SJCRH30 (cell line): Measurements from ENCODE around the gene NR1D1. TPM values are rescaled to one million over a fixed set of nuclear protein-coding genes. Genes with fewer than 3 reads are reported as not detected.

ENCODE experiments used
- DNase-seq, 2 experiments: peaks; one replicate each; pipeline ENCODE4 v3.0.0-alpha.2; 2015 to 2020
- H3K27ac ChIP-seq: fragments of 250-450 bp; sonication (Bioruptor Pico); 2 replicates; pipeline ENCODE4 v1.5.1; 2020; ENCODE audit warnings: mild to moderate bottlenecking, moderate library complexity
- H3K27me3 ChIP-seq: fragments of 250-450 bp; sonication (Bioruptor Pico); 2 replicates; pipeline ENCODE4 v1.5.1; 2020; ENCODE audit warnings: mild to moderate bottlenecking, moderate library complexity
- H3K36me3 ChIP-seq: fragments of 250-450 bp; sonication (Bioruptor Pico); 2 replicates; pipeline ENCODE4 v1.5.1; 2020; ENCODE audit warnings: mild to moderate bottlenecking, moderate library complexity
- H3K4me1 ChIP-seq: fragments of 250-450 bp; sonication (Bioruptor Pico); 2 replicates; pipeline ENCODE4 v1.5.1; 2020; ENCODE audit warnings: mild to moderate bottlenecking, moderate library complexity
- H3K4me3 ChIP-seq: fragments of 250-450 bp; sonication (Bioruptor Pico); 2 replicates; pipeline ENCODE4 v1.5.1; 2020; ENCODE audit warnings: mild to moderate bottlenecking, moderate library complexity
- H3K9me3 ChIP-seq: fragments of 250-450 bp; sonication (Bioruptor Pico); replicated peaks from 2 replicates; pipeline ENCODE4 v1.5.1; 2020; ENCODE audit warnings: mild to moderate bottlenecking, moderate library complexity
- total RNA-seq: library from RNA; depleted of rRNA; stranded (reverse); fragments of >200 nt; shearing (Covaris generic); gene quantifications from 2 replicates; pipeline ENCODE4 v1.2.3, GENCODE V29; 2014

Gene NR1D1
- total RNA-seq, 1 experiment from 2014 or later = 1.0 TPM

GRCh38 chr17:40121181-40122135, 21.1 kb upstream of the NR1D1 start, which contains the start of gene MSL1:
TSS of gene MSL1 (plus strand) at chr17:40121971. CDS start at chr17:40122613, 642 bp downstream.
- H3K27me3 ChIP-seq = no peaks in the 10 kb centered on the region
- no peaks in the 10 kb centered on the region for H3K9me3 ChIP-seq
- peak within 1 kb of the TSS; percentile 89 for H3K27ac ChIP-seq
- peak within 1 kb of the TSS; percentile 100 for H3K4me3 ChIP-seq
- H3K4me1 ChIP-seq = no peaks in the 10 kb centered on the region; the same call in 1 of the 2 replicates
- H3K36me3 ChIP-seq = peaks cover 11% of the 10 kb centered on the region
- DNase-seq = peak; percentile 79 to 84

GRCh38 chr17:40115101-40115436, 14.7 kb upstream of the NR1D1 start:
- H3K27ac ChIP-seq = no peak overlapping the region
- H3K27me3 ChIP-seq = no peaks in the 10 kb centered on the region
- no peaks in the 10 kb centered on the region for H3K36me3 ChIP-seq
- no peak for DNase-seq
- peaks cover 39% of the 10 kb centered on the region for H3K4me1 ChIP-seq
- H3K4me3 ChIP-seq = no peak overlapping the region
- H3K9me3 ChIP-seq = no peaks in the 10 kb centered on the region

GRCh38 chr17:40113907-40114245, 13.5 kb upstream of the NR1D1 start:
- H3K27me3 ChIP-seq = no peaks in the 10 kb centered on the region
- H3K4me1 ChIP-seq = peaks cover 44% of the 10 kb centered on the region
- no peaks in the 10 kb centered on the region for H3K9me3 ChIP-seq
- peak in 1 of 2 experiments; percentile 42 for DNase-seq
- H3K36me3 ChIP-seq = no peaks in the 10 kb centered on the region
- peak overlapping the region; percentile 50 for H3K4me3 ChIP-seq
- H3K27ac ChIP-seq = peak overlapping the region; percentile 74

GRCh38 chr17:40113110-40113906, 12.9 kb upstream of the NR1D1 start:
- peak overlapping the region; percentile 50 for H3K4me3 ChIP-seq
- DNase-seq = peak; percentile 95 to 97
- H3K27ac ChIP-seq = peak overlapping the region; percentile 74
- no peaks in the 10 kb centered on the region for H3K36me3 ChIP-seq
- H3K9me3 ChIP-seq = no peaks in the 10 kb centered on the region
- peaks cover 47% of the 10 kb centered on the region for H3K4me1 ChIP-seq
- no peaks in the 10 kb centered on the region for H3K27me3 ChIP-seq

GRCh38 chr17:40112718-40113109, 12.3 kb upstream of the NR1D1 start:
- H3K4me1 ChIP-seq = peaks cover 51% of the 10 kb centered on the region
- no peaks in the 10 kb centered on the region for H3K27me3 ChIP-seq
- no peaks in the 10 kb centered on the region for H3K36me3 ChIP-seq
- H3K9me3 ChIP-seq = no peaks in the 10 kb centered on the region
- DNase-seq = no peak
- H3K4me3 ChIP-seq = no peak overlapping the region
- H3K27ac ChIP-seq = no peak overlapping the region; the same call in 1 of the 2 replicates

- no peaks in the 10 kb centered on the region for H3K27me3 ChIP-seq
- H3K36me3 ChIP-seq = no peaks in the 10 kb centered on the region
- H3K9me3 ChIP-seq = no peaks in the 10 kb centered on the region
- no peak overlapping the region for H3K4me3 ChIP-seq
- no peak overlapping the region; the same call in 1 of the 2 replicates for H3K27ac ChIP-seq
- DNase-seq = no peak
- H3K4me1 ChIP-seq = peaks cover 56% of the 10 kb centered on the region
Observed at GRCh38 chr17:40112191-40112711, 11.9 kb upstream of the NR1D1 start.

GRCh38 chr17:40111221-40112128, 11.1 kb upstream of the NR1D1 start:
- no peaks in the 10 kb centered on the region for H3K36me3 ChIP-seq
- no peaks in the 10 kb centered on the region for H3K9me3 ChIP-seq
- H3K4me3 ChIP-seq = 0 out of 2 replicates have a peak overlapping the region, but pooled peaks have one; percentile 9
- H3K27me3 ChIP-seq = no peaks in the 10 kb centered on the region
- H3K4me1 ChIP-seq = peaks cover 58% of the 10 kb centered on the region
- no peak overlapping the region; the same call in 1 of the 2 replicates for H3K27ac ChIP-seq
- DNase-seq = peak; percentile 87 to 93

- H3K27ac ChIP-seq = no peak overlapping the region
Observed at GRCh38 chr17:40110026-40110845, 9.8 kb upstream of the NR1D1 start.

GRCh38 chr17:40108970-40109824, 8.8 kb upstream of the NR1D1 start:
- Histone ChIP-seq H3K4me1 (peaks cover 58% of the 10 kb centered on the region), H3K27ac (no peak overlapping the region), H3K9me3 (no peaks in the 10 kb centered on the region), H3K4me3 (no peak overlapping the region), H3K36me3 (no peaks in the 10 kb centered on the region), H3K27me3 (no peaks in the 10 kb centered on the region)
- no peak for DNase-seq

More at GRCh38 chr17:40110026-40110845, 9.8 kb upstream of the NR1D1 start:
- Histone ChIP-seq H3K4me3 (no peak overlapping the region), H3K4me1 (peaks cover 67% of the 10 kb centered on the region), H3K9me3 (no peaks in the 10 kb centered on the region), H3K36me3 (no peaks in the 10 kb centered on the region), H3K27me3 (no peaks in the 10 kb centered on the region)
- DNase-seq = no peak

- DNase-seq = peak; percentile 42 to 66
- H3K27ac ChIP-seq = peak overlapping the region; percentile 92
Observed at GRCh38 chr17:40107522-40108174, 7.3 kb upstream of the NR1D1 start.

GRCh38 chr17:40106760-40107521, 6.6 kb upstream of the NR1D1 start:
- Histone ChIP-seq H3K27ac (peak overlapping the region; percentile 92), H3K36me3 (no peaks in the 10 kb centered on the region), H3K4me1 (peaks cover 42% of the 10 kb centered on the region), H3K9me3 (no peaks in the 10 kb centered on the region), H3K4me3 (peak overlapping the region; percentile 36), H3K27me3 (no peaks in the 10 kb centered on the region)
- peak; percentile 79 to 82 for DNase-seq

More at GRCh38 chr17:40107522-40108174, 7.3 kb upstream of the NR1D1 start:
- peaks cover 49% of the 10 kb centered on the region for H3K4me1 ChIP-seq
- H3K36me3 ChIP-seq = no peaks in the 10 kb centered on the region
- H3K9me3 ChIP-seq = no peaks in the 10 kb centered on the region
- H3K4me3 ChIP-seq = peak overlapping the region; percentile 36
- no peaks in the 10 kb centered on the region for H3K27me3 ChIP-seq
